ENCODE measurements around the gene ERBB2. TPM values are rescaled to one million over a fixed set of nuclear protein-coding genes. Genes with fewer than 3 reads are reported as not detected.

ERBB2 gene
- total and polyA plus RNA-seq, 10 of the 15 experiments (the other 5 are each of a cell fraction or from before 2014, with no cell fraction given): 0.39 to 7.0 (median 4.3) TPM

DNA sequence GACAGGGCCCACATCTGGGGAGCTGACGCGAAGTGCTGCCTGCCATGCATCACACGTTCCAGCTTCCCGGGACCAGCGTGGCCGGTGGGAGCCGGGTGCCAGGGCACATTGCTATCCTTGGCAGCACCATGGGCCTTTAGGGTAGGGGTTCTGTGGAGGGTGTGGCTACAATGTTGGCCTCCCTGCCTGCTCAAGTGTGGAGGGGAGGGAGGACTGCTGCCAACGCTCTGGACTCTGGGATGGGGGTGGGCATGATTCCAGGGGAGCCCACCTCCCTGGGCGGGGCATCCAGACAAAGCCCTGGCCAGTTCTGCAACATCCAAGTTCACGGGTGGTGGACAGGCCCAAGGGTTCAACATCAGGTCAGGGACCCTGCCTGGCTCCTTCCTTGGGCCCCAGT is 51.8 kb downstream of the ERBB2 start (continued):
- TF ChIP-seq, protein P1, sequence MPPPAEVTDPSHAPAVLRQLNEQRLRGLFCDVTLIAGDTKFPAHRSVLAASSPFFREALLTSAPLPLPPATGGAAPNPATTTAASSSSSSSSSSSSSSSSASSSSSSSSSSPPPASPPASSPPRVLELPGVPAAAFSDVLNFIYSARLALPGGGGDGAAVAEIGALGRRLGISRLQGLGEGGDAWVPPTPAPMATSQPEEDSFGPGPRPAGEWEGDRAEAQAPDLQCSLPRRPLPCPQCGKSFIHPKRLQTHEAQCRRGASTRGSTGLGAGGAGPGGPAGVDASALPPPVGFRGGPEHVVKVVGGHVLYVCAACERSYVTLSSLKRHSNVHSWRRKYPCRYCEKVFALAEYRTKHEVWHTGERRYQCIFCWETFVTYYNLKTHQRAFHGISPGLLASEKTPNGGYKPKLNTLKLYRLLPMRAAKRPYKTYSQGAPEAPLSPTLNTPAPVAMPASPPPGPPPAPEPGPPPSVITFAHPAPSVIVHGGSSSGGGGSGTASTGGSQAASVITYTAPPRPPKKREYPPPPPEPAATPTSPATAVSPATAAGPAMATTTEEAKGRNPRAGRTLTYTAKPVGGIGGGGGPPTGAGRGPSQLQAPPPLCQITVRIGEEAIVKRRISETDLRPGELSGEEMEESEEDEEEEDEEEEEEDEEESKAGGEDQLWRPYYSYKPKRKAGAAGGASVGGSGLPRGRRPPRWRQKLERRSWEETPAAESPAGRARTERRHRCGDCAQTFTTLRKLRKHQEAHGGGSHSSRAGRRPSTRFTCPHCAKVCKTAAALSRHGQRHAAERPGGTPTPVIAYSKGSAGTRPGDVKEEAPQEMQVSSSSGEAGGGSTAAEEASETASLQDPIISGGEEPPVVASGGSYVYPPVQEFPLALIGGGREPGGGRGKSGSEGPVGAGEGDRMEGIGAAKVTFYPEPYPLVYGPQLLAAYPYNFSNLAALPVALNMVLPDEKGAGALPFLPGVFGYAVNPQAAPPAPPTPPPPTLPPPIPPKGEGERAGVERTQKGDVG (CRISPR knock-in tag; IDR thresholded peaks at IDR 0.05): no peak
- TF ChIP-seq NR2C2 (IDR thresholded peaks at IDR 0.05; ENCODE audit: borderline replicate concordance, control insufficient read depth, insufficient read length, low read depth) (no peak), ZNF207 (IDR thresholded peaks at IDR 0.05; ENCODE audit: borderline replicate concordance) (no peak)

DNA sequence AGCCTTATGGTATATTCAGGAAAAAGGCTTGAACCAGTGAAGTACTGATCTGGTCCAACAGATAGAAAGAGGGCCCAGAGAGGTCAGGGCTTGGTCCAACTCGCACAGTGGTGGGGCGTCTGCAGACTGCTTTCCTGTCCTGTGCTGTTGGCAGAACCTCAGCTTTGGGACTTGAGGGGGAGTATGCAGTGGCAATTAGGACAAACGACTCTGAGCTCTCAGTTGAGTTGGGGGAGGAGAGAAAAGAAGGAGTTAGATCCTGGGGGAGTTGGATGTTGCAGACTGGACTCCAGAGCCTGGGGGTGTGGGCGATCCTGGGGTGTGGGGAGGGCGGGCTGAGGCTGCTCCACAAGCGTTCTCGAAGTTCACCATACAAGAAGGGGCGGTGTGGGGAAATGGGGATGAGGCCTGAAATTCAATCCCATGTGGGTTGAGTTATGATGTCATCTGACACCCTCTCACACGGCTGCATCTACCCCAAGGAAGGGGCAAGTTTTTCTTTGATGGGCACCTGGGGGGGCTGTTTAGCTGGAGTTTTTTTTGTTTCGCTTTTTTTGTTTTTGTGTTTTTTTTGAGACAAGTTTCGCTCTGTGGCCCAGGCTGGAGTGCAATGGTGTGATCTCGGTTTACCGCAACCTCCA is 52.5 kb downstream of the ERBB2 start:
- no peaks in the 10 kb centered on the region for H4K20me1 ChIP-seq (ENCODE audit: control insufficient read depth, insufficient read depth)
- TF ChIP-seq ATF7 (IDR thresholded peaks at IDR 0.05; ENCODE audit: low read depth) (0 out of 2 replicates have a peak, but pooled peaks have one; percentile 48), NFXL1 (IDR thresholded peaks at IDR 0.05; ENCODE audit: borderline replicate concordance) (no peak)
- ChIA-PET RAD21 (ENCODE audit: unreplicated experiment) (interaction anchor here (0.8 to 2.7 kb wide), 6 partner anchors 22 to 228 kb away, joined by 3 to 23 read pairs (median 4); partner anchors contain the start of genes IKZF3 and MIEN1), POLR2A (interaction anchor here (0.9 kb wide), 1 partner anchor 23 kb away, joined by 3 read pairs; no protein-coding TSS in a partner anchor), SMC1A (ENCODE audit: uncharacterized antibody, unreplicated experiment) (interaction anchor here (0.6 to 1.9 kb wide), 7 partner anchors 22 to 131 kb away, joined by 3 to 9 read pairs (median 6); partner anchors contain the start of gene MIEN1), CTCF (interaction anchor here (1.0 to 5.0 kb wide), 16 partner anchors 8 to 546 kb away, joined by 3 to 39 read pairs (median 4); partner anchors contain the start of gene MIEN1)
- H3K4me1 ChIP-seq (ENCODE audit: control insufficient read depth, insufficient read depth, low read length): peaks cover 33% of the 10 kb centered on the region
- in situ Hi-C loops (cut with MboI) (loop anchor here (5.0 kb wide), 1 partner anchor 130 kb away; no protein-coding TSS in a partner anchor), intact Hi-C loops (cut with micrococcal nuclease; ENCODE audit: unreplicated experiment) (loop anchor here (5.0 kb wide), 1 partner anchor 115 kb away; the partner anchor contains the start of gene STARD3)
- no peak overlapping the region for H3K4me3 ChIP-seq
- 93% methylated on average over 12 of the region's 13 CpGs for WGBS (ENCODE audit: insufficient coverage, insufficient replicate concordance, low lambda C conversion rate, missing lambda C conversion rate)
- H3K36me3 ChIP-seq (ENCODE audit: control insufficient read depth in 2 of 2, insufficient read depth in 2 of 2, low read length in 1 of 2): no peaks in the 10 kb centered on the region
- H3K4me2 ChIP-seq (ENCODE audit: control insufficient read depth, insufficient read depth): peak overlapping the region; percentile 86; the same call in 1 of the 2 replicates
- no peak overlapping the region for H2AFZ ChIP-seq (ENCODE audit: control insufficient read depth, low read depth, low read length)
- H3K27me3 ChIP-seq (replicated peaks in 1 of 2; ENCODE audit: control insufficient read depth in 2 of 2, insufficient read depth in 2 of 2, low read length in 1 of 2): no peaks in the 10 kb centered on the region
- H3K27ac ChIP-seq (ENCODE audit: control insufficient read depth, insufficient read depth): no peak overlapping the region
- FAIRE-seq (no peak), ATAC-seq (no peak), DNase-seq (ENCODE audit: low read depth, low spot score) (no peak)
- H3K79me2 ChIP-seq (ENCODE audit: control insufficient read depth, insufficient read depth, low read length): peaks cover 15% of the 10 kb centered on the region
- H3K9me3 ChIP-seq (replicated peaks; ENCODE audit: control insufficient read depth, insufficient read depth, low read length): no peaks in the 10 kb centered on the region
- BruUV-seq (replicated peaks): no TSS peak
- H3K9ac ChIP-seq (ENCODE audit: control insufficient read depth, insufficient read depth, low read length): no peak overlapping the region
